Measurements from ENCODE around the gene COPS4.

The COPS4 gene

GRCh38 chr4:83115656-83116285 is 80.8 kb downstream of the COPS4 start:
- H3K27ac ChIP-seq, result no peak overlapping the region
- TF ChIP-seq CTCF (IDR thresholded peaks at IDR 0.05) (no peak), ZFX (IDR thresholded peaks at IDR 0.05; ENCODE audit: borderline replicate concordance) (no peak)

- no peak overlapping the region for H3K27ac ChIP-seq
- TF ChIP-seq ZFX (IDR thresholded peaks at IDR 0.05; ENCODE audit: borderline replicate concordance), result no peak
- no peak for TF ChIP-seq CTCF (IDR thresholded peaks at IDR 0.05)
Observed at GRCh38 chr4:83118869-83119268, 83.9 kb downstream of the COPS4 start.

DNA sequence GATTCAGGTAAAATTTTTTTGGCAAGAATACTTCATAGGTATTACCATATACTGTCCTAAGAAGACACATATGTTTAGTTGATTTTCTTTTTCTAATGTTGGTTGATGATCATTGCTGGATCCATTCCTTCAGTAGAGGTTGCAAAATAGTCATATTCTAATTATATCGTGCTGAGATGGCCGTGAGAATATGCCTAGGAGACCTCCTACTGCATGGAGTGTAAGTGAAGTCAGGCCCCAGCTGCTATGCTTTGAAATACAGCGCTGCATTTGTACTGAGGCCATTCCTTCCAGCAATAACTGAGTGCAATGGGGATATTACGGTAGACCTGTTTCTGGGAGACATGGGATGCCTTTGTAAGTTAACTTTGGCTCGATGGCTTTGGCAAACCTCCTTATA is 86.3 kb downstream of the COPS4 start:
- TF ChIP-seq CTCF (IDR thresholded peaks at IDR 0.05) (no peak), ZFX (IDR thresholded peaks at IDR 0.05; ENCODE audit: borderline replicate concordance) (no peak)
- H3K27ac ChIP-seq, result no peak overlapping the region

GRCh38 chr4:83124111-83124780 is 89.3 kb downstream of the COPS4 start:
- no peak overlapping the region for H3K27ac ChIP-seq
- no peak for TF ChIP-seq CTCF (IDR thresholded peaks at IDR 0.05)
- no peak for TF ChIP-seq ZFX (IDR thresholded peaks at IDR 0.05; ENCODE audit: borderline replicate concordance)
